NCI-H187 treated with DMSO at 0.1 percent for 48 hours (cell line): ENCODE results near the gene DLGAP1.

Source experiments
- DNase-seq: peaks from one replicate; lab custom pipeline; 2025; lab: John Stamatoyannopoulos, UW

Gene DLGAP1

GRCh38 chr18:3898861-3899613, 556.1 kb downstream of the DLGAP1 start:
- DNase-seq: no peak

GRCh38 chr18:3892152-3892551, 563.0 kb downstream of the DLGAP1 start:
- DNase-seq: no peak

DNA sequence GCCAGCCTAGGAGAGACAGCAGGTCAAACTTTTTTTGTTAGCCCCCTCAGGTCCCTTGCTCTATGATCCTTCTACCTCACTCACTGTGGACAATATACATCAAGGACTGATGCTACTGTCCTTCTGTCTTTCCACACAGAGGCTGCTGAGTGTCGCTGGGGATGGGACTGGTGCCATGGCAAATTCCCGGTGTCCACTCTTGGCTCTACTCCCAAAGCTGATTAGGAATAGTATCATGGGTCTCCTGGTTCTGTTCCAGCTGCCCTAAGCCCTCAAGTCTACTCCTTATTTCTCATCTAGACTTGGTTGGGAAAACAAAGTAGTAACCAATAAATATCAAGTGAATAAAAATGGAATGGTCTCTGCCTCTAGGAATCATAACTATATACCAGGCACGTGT, 563.9 kb downstream of the DLGAP1 start:
- no peak for DNase-seq

GRCh38 chr18:3889803-3890202, 565.3 kb downstream of the DLGAP1 start:
- no peak for DNase-seq

- DNase-seq: no peak
Measured at GRCh38 chr18:3889121-3889520, 566.0 kb downstream of the DLGAP1 start.

GRCh38 chr18:3886575-3887322, 568.4 kb downstream of the DLGAP1 start:
- DNase-seq: no peak

DNA sequence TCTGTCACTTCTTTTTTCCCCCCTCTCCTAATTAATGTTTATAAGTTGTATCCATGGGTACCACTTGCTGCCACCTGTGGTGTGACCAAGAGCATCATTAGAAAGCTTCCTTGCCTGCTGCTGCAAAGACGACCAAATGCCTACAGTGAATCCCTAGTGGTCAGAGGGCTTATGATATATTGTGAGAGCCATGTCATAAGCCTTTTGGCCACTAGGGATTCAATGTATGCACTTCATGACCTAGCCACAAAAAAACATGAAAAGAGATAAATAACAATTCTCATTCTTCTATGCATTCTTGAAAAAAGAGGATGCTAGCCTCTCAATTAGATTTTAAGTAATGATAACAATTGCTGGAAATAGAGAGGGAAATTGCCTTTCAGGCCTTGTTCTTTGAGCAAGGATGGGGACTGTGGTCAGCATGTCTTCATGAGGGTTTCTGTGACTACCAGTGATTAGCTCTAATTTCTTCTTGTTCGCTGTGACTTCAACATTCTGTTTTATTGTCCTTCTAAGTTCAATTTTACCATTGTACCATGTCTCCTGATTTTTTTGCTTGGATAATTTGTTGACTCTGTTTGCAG, 569.8 kb downstream of the DLGAP1 start:
- DNase-seq: no peak

GRCh38 chr18:3879836-3880120, 575.3 kb downstream of the DLGAP1 start:
- no peak for DNase-seq

GRCh38 chr18:3879114-3879835, 575.8 kb downstream of the DLGAP1 start:
- no peak for DNase-seq

DNA sequence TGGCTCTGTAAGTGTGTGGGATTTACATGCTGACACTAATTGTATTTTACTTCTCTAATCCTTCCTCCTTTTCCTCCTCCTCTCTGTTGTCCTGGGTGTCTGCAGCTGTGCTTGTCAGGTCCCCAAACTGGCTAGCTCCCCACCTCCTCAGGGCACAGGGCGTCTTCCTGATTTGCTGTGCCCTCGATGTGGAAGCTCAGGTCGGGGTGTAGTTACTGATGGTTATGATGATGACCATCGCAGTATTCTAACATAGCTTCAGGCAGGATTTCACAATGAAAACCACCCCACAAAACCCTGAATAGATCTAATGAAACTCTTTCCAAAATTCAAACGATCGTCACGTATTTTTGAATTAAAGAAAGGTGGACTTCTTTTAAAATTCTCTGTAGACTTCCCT, 576.7 kb downstream of the DLGAP1 start:
- DNase-seq: no peak

- DNase-seq: no peak
Measured at GRCh38 chr18:3877678-3878077, 577.4 kb downstream of the DLGAP1 start.

DNA sequence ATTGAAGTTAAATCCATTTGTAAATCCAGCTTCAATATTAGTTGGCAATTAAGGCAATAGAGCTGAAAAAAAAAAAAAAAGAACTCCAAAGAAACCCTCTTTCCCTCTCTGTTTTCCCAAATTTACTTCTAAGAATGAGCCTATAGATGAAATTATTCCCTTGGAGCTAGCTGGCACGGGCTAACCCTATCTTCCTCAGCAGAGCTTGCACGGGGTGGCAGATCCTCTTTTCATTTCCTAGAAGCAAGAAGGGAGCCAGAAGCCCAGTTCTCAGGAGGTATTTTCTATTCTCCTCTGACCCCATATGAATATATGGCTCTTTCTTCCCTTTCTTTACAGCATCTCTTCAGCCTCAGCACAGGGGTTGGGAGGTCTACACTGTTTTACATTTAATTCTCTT, 579.1 kb downstream of the DLGAP1 start:
- no peak for DNase-seq

DNA sequence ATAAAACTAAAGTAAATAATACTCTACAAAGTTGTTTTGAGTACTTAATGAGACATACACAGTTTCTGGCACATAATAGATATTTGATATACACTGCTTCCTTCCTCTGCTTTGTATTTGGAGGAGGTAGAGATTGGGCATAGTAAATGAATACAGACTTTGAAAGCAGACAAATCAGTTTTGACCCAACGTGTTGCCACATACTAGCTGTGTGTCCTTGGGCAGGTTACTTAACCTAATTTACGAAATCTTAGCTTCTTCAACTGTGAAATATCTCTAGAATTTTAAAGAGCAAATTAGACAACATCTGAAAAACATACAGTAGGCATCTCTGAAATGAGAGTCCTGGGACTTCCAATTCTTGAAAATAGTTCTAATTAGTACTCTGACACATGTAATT, 579.7 kb downstream of the DLGAP1 start:
- no peak for DNase-seq

- DNase-seq: no peak
Measured at GRCh38 chr18:3874581-3874980, 580.5 kb downstream of the DLGAP1 start.

DNA sequence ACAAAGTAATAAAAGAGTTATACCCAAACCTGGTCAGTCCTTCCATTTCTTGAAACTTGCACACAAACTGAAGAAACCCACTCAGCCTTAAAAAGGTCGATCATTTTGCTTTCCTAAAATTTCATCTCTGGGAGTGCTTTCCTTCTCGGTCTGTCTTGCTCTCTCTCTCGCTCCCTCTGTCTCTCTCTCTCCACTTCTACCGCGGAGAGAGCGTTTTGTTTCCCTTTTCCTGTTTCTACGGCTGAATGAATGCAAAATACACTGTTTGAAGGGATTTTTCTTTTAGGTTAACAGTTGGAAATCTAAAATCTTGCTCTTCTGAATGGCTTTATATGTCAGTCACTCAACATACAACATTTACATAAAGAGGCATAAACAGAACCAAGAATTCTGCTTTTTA, 581.0 kb downstream of the DLGAP1 start:
- DNase-seq: no peak

- DNase-seq: peak; percentile 25
Measured at GRCh38 chr18:3873698-3874097, 581.4 kb downstream of the DLGAP1 start.

- no peak for DNase-seq
Measured at GRCh38 chr18:3873211-3873610, 581.9 kb downstream of the DLGAP1 start.

- DNase-seq: no peak
Measured at GRCh38 chr18:3872641-3873040, 582.5 kb downstream of the DLGAP1 start.

DNA sequence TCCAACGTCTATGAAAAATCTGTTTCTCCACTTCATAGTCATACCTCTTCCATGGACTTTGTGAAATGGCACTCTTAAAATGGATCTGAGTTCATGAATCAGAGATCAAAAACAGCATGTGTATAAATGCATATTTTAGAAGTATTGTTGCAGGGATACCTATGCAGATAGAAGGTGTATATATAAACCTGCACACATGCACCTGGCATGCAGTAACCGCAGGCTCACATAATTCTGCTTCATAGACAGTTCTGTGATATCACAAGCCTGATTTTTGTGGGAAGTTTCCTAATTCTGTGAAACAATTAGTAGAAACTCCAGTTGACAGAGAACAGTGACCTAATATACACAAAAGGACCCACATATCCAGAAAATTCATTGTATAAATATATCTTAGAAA, 583.4 kb downstream of the DLGAP1 start:
- DNase-seq: no peak

- DNase-seq: no peak
Measured at GRCh38 chr18:3870914-3871313, 584.2 kb downstream of the DLGAP1 start.

GRCh38 chr18:3869848-3870247, 585.3 kb downstream of the DLGAP1 start:
- DNase-seq: no peak

DNA sequence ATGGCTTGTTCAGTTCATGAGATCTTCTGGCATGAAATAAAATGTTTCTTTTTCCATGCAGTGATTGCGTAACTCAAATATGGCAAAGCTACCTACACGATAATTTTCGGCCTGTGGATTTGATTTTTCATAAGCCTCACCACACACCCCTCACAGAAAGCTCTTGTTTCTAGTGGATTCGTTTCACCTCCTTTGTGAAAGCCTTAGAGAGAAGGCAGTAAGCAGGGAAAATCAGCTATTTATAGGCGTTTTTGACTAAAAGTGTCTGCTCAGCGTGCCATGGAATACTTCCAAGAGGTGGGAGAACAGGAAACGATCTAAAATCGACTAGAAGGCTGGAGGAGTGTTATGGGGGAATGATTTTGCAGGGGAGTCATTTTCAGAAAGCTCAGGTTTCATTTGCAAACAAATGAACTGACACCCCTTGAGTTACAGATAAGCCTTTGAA, 587.2 kb downstream of the DLGAP1 start:
- DNase-seq: no peak

- DNase-seq: no peak
Measured at GRCh38 chr18:3867236-3867635, 587.9 kb downstream of the DLGAP1 start.
